GM18505 (cell line): Measurements from ENCODE around the gene GRIN2B.

Source experiments
- ATAC-seq: cut with Tn5 transposase; IDR thresholded peaks from one replicate; pipeline ENCODE4 v1.9.1; 2021; ENCODE audit not compliant: unreplicated experiment
- POLR2A ChIP-seq: IDR thresholded peaks from 4 replicates; pipeline ENCODE4 v1.6.1; 2011; ENCODE audit warnings: borderline replicate concordance; ENCODE audit not compliant: insufficient read depth, insufficient read length; ENCODE audit errors: extremely low read depth

Gene GRIN2B

DNA sequence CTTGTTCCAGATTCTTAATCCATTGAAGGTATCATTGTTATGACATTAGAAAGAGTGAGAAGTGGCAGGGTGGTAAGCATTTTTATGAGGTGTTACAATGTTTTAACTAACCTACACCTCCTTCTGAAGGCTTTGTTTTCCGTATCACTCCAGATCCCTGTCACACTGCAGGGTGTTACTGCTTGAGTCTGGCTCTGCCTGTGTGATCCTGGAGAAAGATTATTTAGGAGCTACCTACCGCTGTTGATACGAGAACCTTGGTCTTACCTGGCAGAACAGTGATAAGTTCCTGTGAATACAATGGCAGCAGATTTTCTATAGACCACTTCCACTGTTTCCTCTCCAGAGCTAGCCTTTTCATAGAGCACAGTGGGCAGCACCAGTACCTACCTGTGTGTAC is 36.2 kb downstream of the GRIN2B start:
- no peak for TF ChIP-seq POLR2A
- no peak for ATAC-seq

DNA sequence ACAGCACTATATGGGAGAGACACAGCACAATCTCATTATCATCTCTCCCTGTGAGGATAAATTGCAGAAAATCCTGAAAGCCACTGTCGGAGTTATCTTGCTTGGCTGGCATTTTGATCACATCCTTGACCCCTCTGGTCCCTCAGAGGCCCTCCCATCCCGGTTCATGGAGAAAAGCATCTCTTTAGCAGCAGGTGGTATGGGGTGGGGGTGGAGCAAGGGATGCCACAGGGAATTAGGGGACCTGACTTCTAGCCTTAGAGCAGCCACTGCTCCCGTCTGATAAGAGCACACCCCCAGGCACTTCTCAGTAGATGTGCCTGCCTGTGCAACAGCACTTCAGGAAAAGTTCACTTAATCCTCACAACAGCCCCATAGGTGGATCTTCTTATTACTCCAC is 38.6 kb downstream of the GRIN2B start:
- TF ChIP-seq POLR2A: no peak
- no peak for ATAC-seq

GRCh38 chr12:13941258-13942249 is 39.8 kb downstream of the GRIN2B start:
- no peak for TF ChIP-seq POLR2A
- ATAC-seq: peak; percentile 76

DNA sequence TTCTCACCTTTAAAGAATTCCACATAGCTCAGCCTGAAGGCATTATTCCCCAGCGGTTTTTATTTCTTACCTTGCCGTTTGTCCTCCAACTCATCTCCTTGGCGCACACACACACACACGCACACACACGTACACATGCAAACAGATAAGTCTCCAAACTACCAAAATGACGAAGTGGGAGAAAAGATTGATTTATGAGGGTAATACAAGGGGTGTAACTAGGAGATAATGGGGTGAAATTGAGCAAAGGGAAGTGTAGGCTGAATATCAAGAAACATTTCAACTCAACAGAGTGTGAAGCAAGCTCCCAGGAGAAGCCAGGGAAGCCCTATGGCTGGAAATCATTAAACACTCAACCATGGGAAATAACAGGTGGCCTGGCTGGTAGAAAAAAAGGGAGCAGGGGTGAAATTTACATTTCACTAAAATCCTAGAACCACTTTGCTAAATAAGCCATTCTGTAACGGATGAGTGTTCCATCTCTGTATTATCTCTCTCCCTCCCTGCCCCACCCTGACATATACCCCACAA is 41.0 kb downstream of the GRIN2B start:
- no peak for TF ChIP-seq POLR2A
- no peak for ATAC-seq

DNA sequence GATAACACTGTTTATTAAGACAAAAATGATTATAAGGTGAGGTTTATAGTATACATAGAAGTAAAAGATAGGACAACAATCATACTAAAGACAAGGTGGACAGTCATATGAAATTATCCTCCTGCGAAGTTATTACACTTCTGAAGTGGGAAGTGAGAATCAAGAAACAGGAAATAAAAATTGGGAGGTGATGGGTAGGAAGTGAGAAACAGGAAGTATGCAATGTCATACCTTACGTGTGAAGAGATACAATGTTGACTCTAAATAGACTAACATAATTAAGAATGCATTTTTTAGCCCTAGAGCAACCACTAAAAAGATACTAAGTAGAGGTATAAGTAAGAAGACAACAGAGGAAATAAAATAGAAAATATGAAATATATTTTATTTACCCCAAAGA is 43.7 kb downstream of the GRIN2B start:
- no peak for ATAC-seq
- TF ChIP-seq POLR2A: no peak

GRCh38 chr12:13935169-13935568 is 46.2 kb downstream of the GRIN2B start:
- TF ChIP-seq POLR2A: no peak
- no peak for ATAC-seq
